ENCODE results near the gene STOM.

The STOM gene

DNA sequence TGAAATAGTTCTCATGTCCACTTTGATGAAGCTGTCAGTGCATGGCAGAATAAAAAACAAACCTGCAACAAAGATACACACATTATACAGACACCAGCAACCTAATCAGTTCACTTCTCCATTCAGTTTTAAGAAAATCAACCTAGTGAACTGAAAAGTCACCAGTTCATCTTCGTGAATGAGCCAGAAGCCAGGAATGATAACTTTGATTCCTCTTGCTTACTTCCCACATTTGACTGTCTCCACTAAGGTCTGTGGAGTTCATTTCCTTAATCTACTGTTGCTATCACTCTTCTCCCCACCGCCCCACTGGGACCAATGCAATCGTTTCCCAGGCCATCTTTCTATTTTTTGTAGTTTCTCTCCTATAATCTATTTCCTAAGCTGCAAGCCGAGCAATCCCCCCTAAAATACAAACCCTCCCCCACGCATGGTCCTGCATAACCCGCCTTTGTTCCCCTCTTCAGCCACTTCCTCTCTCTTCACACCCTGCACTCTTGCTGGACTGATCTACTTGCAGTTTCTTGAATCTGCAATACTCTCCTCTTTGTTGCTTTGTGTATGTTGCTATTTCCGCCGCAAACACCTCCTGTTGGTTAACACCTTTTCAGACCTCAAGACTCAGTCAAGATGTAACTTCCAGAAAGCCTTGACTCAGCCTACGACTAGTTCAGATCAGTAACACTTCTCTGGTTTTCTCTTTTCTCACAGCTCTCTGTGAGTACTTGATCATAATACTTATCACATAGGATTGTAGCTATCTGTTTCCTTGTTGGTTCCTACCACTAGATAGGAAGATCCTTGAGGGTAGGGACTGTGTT, 16.6 kb downstream of the STOM start:
- Histone ChIP-seq H2AFZ (ENCODE audit: low read depth, low read length) (peak overlapping the region; percentile 10), H3K4me1 (ENCODE audit: insufficient read depth, low read length) (no peaks in the 10 kb centered on the region), H3K27me3 (ENCODE audit: insufficient read depth, low read length) (no peaks in the 10 kb centered on the region), H3K36me3 (ENCODE audit: insufficient read depth, low read length) (no peaks in the 10 kb centered on the region), H3K4me3 (ENCODE audit: low read length) (no peak overlapping the region), H3K9me3 (ENCODE audit: low read length) (no peaks in the 10 kb centered on the region)

GRCh38 chr9:121350993-121351561, 19.0 kb downstream of the STOM start:
- H2AFZ ChIP-seq (ENCODE audit: low read depth, low read length): no peak overlapping the region
- H3K9me3 ChIP-seq (ENCODE audit: low read length): no peaks in the 10 kb centered on the region
- no peaks in the 10 kb centered on the region for H3K4me1 ChIP-seq (ENCODE audit: insufficient read depth, low read length)
- no peak overlapping the region for H3K4me3 ChIP-seq (ENCODE audit: low read length)
- no peaks in the 10 kb centered on the region for H3K27me3 ChIP-seq (ENCODE audit: insufficient read depth, low read length)
- no peaks in the 10 kb centered on the region for H3K36me3 ChIP-seq (ENCODE audit: insufficient read depth, low read length)

DNA sequence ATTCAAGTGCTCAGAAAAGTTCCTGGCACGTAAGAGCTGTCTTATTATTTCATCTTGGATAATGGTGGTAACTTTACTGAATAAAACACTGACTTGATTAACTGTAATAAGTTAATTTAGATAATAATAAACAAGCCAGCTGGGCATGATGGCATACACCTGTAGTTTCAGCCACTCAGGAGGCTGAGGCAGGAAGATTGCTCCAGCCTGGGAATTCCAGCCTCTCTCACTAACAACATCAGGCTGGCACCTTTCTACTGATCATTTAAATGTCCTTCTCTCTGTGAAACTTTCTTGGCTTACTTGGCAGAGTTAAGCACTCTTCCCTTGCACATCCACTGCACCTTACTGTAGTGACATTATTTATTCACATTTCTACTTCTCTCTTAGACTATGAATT, 20.0 kb downstream of the STOM start:
- Histone ChIP-seq H3K36me3 (ENCODE audit: insufficient read depth, low read length) (no peaks in the 10 kb centered on the region), H2AFZ (ENCODE audit: low read depth, low read length) (no peak overlapping the region), H3K27me3 (ENCODE audit: insufficient read depth, low read length) (no peaks in the 10 kb centered on the region), H3K4me1 (ENCODE audit: insufficient read depth, low read length) (no peaks in the 10 kb centered on the region), H3K4me3 (ENCODE audit: low read length) (no peak overlapping the region), H3K9me3 (ENCODE audit: low read length) (no peaks in the 10 kb centered on the region)

- Histone ChIP-seq H3K27me3 (ENCODE audit: insufficient read depth, low read length) (no peaks in the 10 kb centered on the region), H2AFZ (ENCODE audit: low read depth, low read length) (no peak overlapping the region), H3K4me1 (ENCODE audit: insufficient read depth, low read length) (no peaks in the 10 kb centered on the region), H3K9me3 (ENCODE audit: low read length) (no peaks in the 10 kb centered on the region), H3K4me3 (ENCODE audit: low read length) (no peak overlapping the region), H3K36me3 (ENCODE audit: insufficient read depth, low read length) (no peaks in the 10 kb centered on the region)
Measured at GRCh38 chr9:121349009-121349408, 21.0 kb downstream of the STOM start.

DNA sequence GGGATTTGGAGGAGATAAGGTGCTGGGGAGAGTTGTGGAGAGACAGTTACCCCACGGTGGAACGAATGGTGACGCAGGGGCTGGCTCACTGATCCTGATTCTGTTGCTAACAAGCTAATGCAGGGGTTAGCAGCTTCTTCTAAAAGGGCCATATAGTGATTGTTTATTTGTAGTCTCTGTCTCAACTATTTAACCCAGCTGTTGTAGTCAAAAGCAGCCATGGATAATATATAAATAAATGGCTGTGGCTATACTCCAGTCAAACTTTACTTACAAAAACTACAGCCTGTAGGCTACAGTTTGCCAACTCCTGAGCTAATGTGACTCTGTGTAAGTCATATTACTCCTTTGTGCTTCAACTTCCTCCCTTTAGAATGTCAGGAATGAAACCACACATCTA, 21.8 kb downstream of the STOM start:
- Histone ChIP-seq H3K4me1 (ENCODE audit: insufficient read depth, low read length) (no peaks in the 10 kb centered on the region), H2AFZ (ENCODE audit: low read depth, low read length) (peak overlapping the region; percentile 21), H3K36me3 (ENCODE audit: insufficient read depth, low read length) (no peaks in the 10 kb centered on the region), H3K27me3 (ENCODE audit: insufficient read depth, low read length) (no peaks in the 10 kb centered on the region), H3K4me3 (ENCODE audit: low read length) (no peak overlapping the region), H3K9me3 (ENCODE audit: low read length) (no peaks in the 10 kb centered on the region)

DNA sequence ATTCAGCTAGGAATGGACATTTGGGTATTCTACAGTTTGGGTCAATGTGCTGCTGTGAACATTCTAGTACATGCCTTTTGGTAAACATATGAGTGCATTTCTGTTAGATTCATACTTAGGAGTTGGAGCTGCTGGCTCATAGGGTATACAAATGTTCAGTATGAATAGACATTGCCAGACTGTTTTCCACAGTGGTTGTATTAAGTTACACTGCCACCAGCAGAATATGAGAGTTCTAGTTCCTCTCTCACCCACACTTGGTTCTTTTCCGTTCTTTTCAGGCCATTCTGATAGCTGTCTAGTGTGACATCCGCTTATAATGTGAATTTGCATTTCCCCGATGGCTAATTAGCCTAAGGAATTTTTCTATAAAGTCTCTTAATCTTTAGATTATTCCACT, 25.0 kb downstream of the STOM start:
- Histone ChIP-seq H3K4me3 (ENCODE audit: low read length) (no peak overlapping the region), H3K9me3 (ENCODE audit: low read length) (no peaks in the 10 kb centered on the region), H3K27me3 (ENCODE audit: insufficient read depth, low read length) (no peaks in the 10 kb centered on the region), H3K36me3 (ENCODE audit: insufficient read depth, low read length) (no peaks in the 10 kb centered on the region), H3K4me1 (ENCODE audit: insufficient read depth, low read length) (no peaks in the 10 kb centered on the region), H2AFZ (ENCODE audit: low read depth, low read length) (no peak overlapping the region)

- Histone ChIP-seq H3K4me3 (ENCODE audit: low read length) (no peak overlapping the region), H2AFZ (ENCODE audit: low read depth, low read length) (no peak overlapping the region), H3K27me3 (ENCODE audit: insufficient read depth, low read length) (no peaks in the 10 kb centered on the region), H3K36me3 (ENCODE audit: insufficient read depth, low read length) (no peaks in the 10 kb centered on the region), H3K4me1 (ENCODE audit: insufficient read depth, low read length) (no peaks in the 10 kb centered on the region), H3K9me3 (ENCODE audit: low read length) (no peaks in the 10 kb centered on the region)
Measured at GRCh38 chr9:121344184-121344583, 25.9 kb downstream of the STOM start.

DNA sequence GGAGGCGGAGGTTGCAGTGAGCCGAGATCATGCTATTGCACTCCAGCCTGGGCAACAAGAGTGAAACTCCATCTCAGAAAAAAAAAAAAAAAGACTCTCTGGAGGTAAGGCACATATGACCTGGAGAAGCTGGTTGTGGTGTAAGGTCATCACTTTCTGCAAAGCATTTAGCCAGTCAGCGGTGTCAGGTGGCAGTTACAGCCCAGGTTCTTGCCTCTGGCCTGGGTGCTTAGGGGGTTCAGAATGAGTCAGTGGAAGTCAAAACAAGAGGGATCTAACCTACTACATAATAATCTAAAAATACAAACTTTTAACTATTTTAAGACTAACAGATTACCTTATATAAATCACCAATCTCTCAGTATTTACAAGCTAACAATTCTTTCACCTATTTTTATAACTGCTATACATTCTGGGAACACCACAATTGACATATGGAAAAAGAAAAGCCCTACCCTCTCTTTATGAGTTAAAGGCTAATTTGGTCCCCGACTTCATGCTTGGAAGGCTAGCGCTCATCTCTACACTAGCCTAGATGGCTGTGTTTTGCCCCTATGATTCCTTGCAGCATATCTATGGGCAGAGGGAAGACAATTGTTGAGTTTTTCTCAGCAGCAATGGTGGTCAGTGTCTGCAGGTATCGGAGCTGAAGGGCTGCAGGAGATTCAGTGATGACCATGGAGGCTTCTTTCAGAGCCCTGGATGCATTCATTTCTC, 29.2 kb downstream of the STOM start:
- no peaks in the 10 kb centered on the region for H3K9me3 ChIP-seq (ENCODE audit: low read length)
- no peaks in the 10 kb centered on the region for H3K4me1 ChIP-seq (ENCODE audit: insufficient read depth, low read length)
- no peak overlapping the region for H3K4me3 ChIP-seq (ENCODE audit: low read length)
- no peaks in the 10 kb centered on the region for H3K36me3 ChIP-seq (ENCODE audit: insufficient read depth, low read length)
- no peaks in the 10 kb centered on the region for H3K27me3 ChIP-seq (ENCODE audit: insufficient read depth, low read length)
- H2AFZ ChIP-seq (ENCODE audit: low read depth, low read length): no peak overlapping the region

DNA sequence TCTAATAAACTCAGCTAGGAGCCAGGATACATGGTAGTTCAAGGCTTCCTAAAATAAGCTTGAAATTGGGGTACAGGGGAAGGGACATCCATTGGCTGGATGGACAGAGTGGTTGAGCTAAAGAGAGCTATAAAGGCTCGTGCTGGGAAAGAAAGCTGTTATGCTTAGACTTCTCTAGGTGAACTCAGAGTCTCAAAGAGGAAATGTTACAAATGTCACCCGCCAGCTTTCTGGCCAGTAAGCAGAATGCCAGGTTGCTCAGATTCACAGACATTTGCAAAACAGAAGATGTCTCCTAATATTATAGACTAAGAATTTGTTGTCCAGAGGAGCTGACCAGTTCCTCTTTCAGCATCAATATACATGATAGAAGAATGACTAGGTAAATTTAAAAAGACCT, 30.6 kb downstream of the STOM start:
- no peaks in the 10 kb centered on the region for H3K9me3 ChIP-seq (ENCODE audit: low read length)
- no peak overlapping the region for H3K4me3 ChIP-seq (ENCODE audit: low read length)
- no peaks in the 10 kb centered on the region for H3K36me3 ChIP-seq (ENCODE audit: insufficient read depth, low read length)
- H3K27me3 ChIP-seq (ENCODE audit: insufficient read depth, low read length): no peaks in the 10 kb centered on the region
- H2AFZ ChIP-seq (ENCODE audit: low read depth, low read length): no peak overlapping the region
- no peaks in the 10 kb centered on the region for H3K4me1 ChIP-seq (ENCODE audit: insufficient read depth, low read length)

GRCh38 chr9:121336665-121337064, 33.4 kb downstream of the STOM start:
- H3K27me3 ChIP-seq (ENCODE audit: insufficient read depth, low read length): no peaks in the 10 kb centered on the region
- no peaks in the 10 kb centered on the region for H3K9me3 ChIP-seq (ENCODE audit: low read length)
- H3K4me1 ChIP-seq (ENCODE audit: insufficient read depth, low read length): no peaks in the 10 kb centered on the region
- H3K4me3 ChIP-seq (ENCODE audit: low read length): no peak overlapping the region
- H3K36me3 ChIP-seq (ENCODE audit: insufficient read depth, low read length): no peaks in the 10 kb centered on the region
- no peak overlapping the region for H2AFZ ChIP-seq (ENCODE audit: low read depth, low read length)

GRCh38 chr9:121333950-121334773, 35.9 kb downstream of the STOM start:
- peaks cover 3% of the 10 kb centered on the region for H3K36me3 ChIP-seq (ENCODE audit: insufficient read depth, low read length)
- no peak overlapping the region for H3K4me3 ChIP-seq (ENCODE audit: low read length)
- H2AFZ ChIP-seq (ENCODE audit: low read depth, low read length): no peak overlapping the region
- no peaks in the 10 kb centered on the region for H3K4me1 ChIP-seq (ENCODE audit: insufficient read depth, low read length)
- no peaks in the 10 kb centered on the region for H3K27me3 ChIP-seq (ENCODE audit: insufficient read depth, low read length)
- H3K9me3 ChIP-seq (ENCODE audit: low read length): no peaks in the 10 kb centered on the region

GRCh38 chr9:121331992-121332685, 37.9 kb downstream of the STOM start:
- Histone ChIP-seq H3K36me3 (ENCODE audit: insufficient read depth, low read length) (peaks cover 3% of the 10 kb centered on the region), H3K4me3 (ENCODE audit: low read length) (no peak overlapping the region), H3K9me3 (ENCODE audit: low read length) (no peaks in the 10 kb centered on the region), H2AFZ (ENCODE audit: low read depth, low read length) (no peak overlapping the region), H3K4me1 (ENCODE audit: insufficient read depth, low read length) (no peaks in the 10 kb centered on the region), H3K27me3 (ENCODE audit: insufficient read depth, low read length) (no peaks in the 10 kb centered on the region)
